Breast epithelium (tissue), 3 donors: ENCODE results near the gene MCU.

Source experiments
- CTCF ChIP-seq, 3 donors: fragments of 450-650 bp; IDR thresholded peaks; one replicate each; pipeline ENCODE4 v1.5.1; 2016 to 2017; ENCODE audit warnings: antibody characterized with exemption in 3 of 3, mild to moderate bottlenecking in 3 of 3, moderate library complexity in 3 of 3
- POLR2A ChIP-seq: fragments of 450-650 bp; IDR thresholded peaks from one replicate; pipeline ENCODE4 v1.6.1; 2016; ENCODE audit warnings: antibody characterized with exemption, mild to moderate bottlenecking, moderate library complexity

- no peak for TF ChIP-seq CTCF (IDR thresholded peaks at IDR 0.05)
- TF ChIP-seq POLR2A = no peak
Measured at GRCh38 chr10:72648301-72648700, 43.6 kb upstream of the MCU start.
